K562 (cell line): ENCODE results near the gene RXRB. TPM values are rescaled to one million over a fixed set of nuclear protein-coding genes. Genes with fewer than 3 reads are reported as not detected.

Source experiments
- BHLHE40 ChIP-seq: IDR thresholded peaks from 2 replicates; pipeline ENCODE4 v1.6.1; 2011; ENCODE audit warnings: low read length, improper control_type of control experiment
- CGGBP1 ChIP-seq: fragments of 250-450 bp; sonication (Bioruptor Pico); IDR thresholded peaks from 2 replicates; pipeline ENCODE4 v1.9.0; 2021; ENCODE audit warnings: mild to moderate bottlenecking
- HLTF ChIP-seq: fragments of 450-650 bp; IDR thresholded peaks from 2 replicates; pipeline ENCODE4 v1.6.1; 2016
- HNRNPK ChIP-seq: fragments of 200-400 bp; formaldehyde crosslinking; IDR thresholded peaks from one replicate; pipeline ENCODE4 v1.6.1; 2018; ENCODE audit warnings: mild to moderate bottlenecking, low read depth, low read length; ENCODE audit not compliant: poor library complexity, severe bottlenecking
- STAT6 ChIP-seq: sonication (generic); formaldehyde crosslinking; IDR thresholded peaks from 2 replicates; pipeline ENCODE4 v1.8.1; 2023; ENCODE audit warnings: mild to moderate bottlenecking, missing genetic modification reagents
- UBTF ChIP-seq, 2 experiments: IDR thresholded peaks; 2 replicates each; pipeline ENCODE4 v1.6.1; 2012; ENCODE audit warnings: improper control_type of control experiment in 2 of 2, low read depth in 2 of 2, low read length in 2 of 2, borderline replicate concordance in 1 of 2
- ZNF407 ChIP-seq: fragments of 450-650 bp; IDR thresholded peaks from 2 replicates; pipeline ENCODE4 v1.6.1; 2016; ENCODE audit warnings: low read depth
- ZNF609 ChIP-seq: sonication (generic); formaldehyde crosslinking; IDR thresholded peaks from 2 replicates; pipeline ENCODE4 v1.8.1; 2023; ENCODE audit warnings: missing genetic modification reagents, mild to moderate bottlenecking, borderline replicate concordance
- polyA plus RNA-seq, 8 experiments: library from polyadenylated mRNA; depleted of rRNA in 4 of 8; stranded (reverse) in 5 of 8; unstranded in 3 of 8; fragments of >200 nt; fragmentation: Nextera tagmentation in 2 of 8; fragmentation: Illumina TruSeq in 1 of 8; extraction: Ambion mirVana in 2 of 8; extraction: Trizol in 1 of 8; gene quantifications; 2 replicates each; pipeline versions ENCODE4 v1.2.1 to v1.2.3, GENCODE V29; 2011 to 2014; ENCODE audit warnings: inconsistent platforms in 1 of 8, missing spikeins in 1 of 8
- total RNA-seq, 7 experiments: library from RNA; depleted of rRNA in 6 of 7; stranded (reverse); fragments of >200 nt in 6 of 7; fragmentation: Illumina TruSeq in 2 of 7; extraction: Trizol in 2 of 7; gene quantifications; 2 replicates each; pipeline versions ENCODE4 v1.2.1 to v1.2.3, GENCODE V29; 2011 to 2021; ENCODE audit warnings: low replicate concordance in 1 of 7

The RXRB gene
- total and polyA plus RNA-seq, 9 of the 15 experiments (the other 6 are each of a cell fraction or from before 2014, with no cell fraction given), result 0.76 to 35.5 (median 18.4) TPM

GRCh38 chr6:33199687-33200218 is 712 bp downstream of the RXRB start (continued):
- TF ChIP-seq ZNF609 (CRISPR knock-in tag) (no peak), CGGBP1 (CRISPR knock-in tag) (no peak), HNRNPK (no peak), UBTF (IDR thresholded peaks at IDR 0.05; ENCODE audit: borderline replicate concordance in 1 of 2, low read depth in 2 of 2, low read length in 2 of 2) (0 out of 4 replicates have a peak, but pooled peaks of 1 of the 2 experiments have one; percentile 32), BHLHE40 (0 out of 2 replicates have a peak, but pooled peaks have one; percentile 64), HLTF (no peak), STAT6 (CRISPR knock-in tag) (no peak), ZNF407 (no peak)
